DND-41 (cell line): Measurements from ENCODE around the gene ZNF445.
"Not testable (repeated sequence)": the region's sequence is repeated elsewhere in the genome, so short reads cannot be mapped to it uniquely, and the experiment has no call there.

Source experiments
- ATAC-seq: fragments of 200-7000 bp; cut with Tn5 transposase; 3 replicates; pipeline ENCODE4 v1.9.1; 2021; ENCODE audit warnings: low read depth; ENCODE audit not compliant: insufficient read depth
- DNase-seq: peaks from one replicate; pipeline ENCODE4 v3.0.0-alpha.2; 2020
- H2AFZ ChIP-seq: 2 replicates; pipeline ENCODE4 v1.6.0; 2012; ENCODE audit warnings: low read depth, low read length
- H3K27ac ChIP-seq: 2 replicates; pipeline ENCODE4 v1.5.1; 2012; ENCODE audit warnings: low read length, inconsistent platforms
- H3K27me3 ChIP-seq: fragments of 200-600 bp; sonication (generic); 2 replicates; pipeline ENCODE4 v1.6.0; 2012; ENCODE audit warnings: low read length, mild to moderate bottlenecking, inconsistent platforms; ENCODE audit not compliant: insufficient read depth, poor library complexity
- H3K36me3 ChIP-seq: 2 replicates; pipeline ENCODE4 v1.5.1; 2012; ENCODE audit warnings: low read length, inconsistent platforms; ENCODE audit not compliant: insufficient read depth
- H3K4me1 ChIP-seq: 2 replicates; pipeline ENCODE4 v1.5.1; 2012; ENCODE audit warnings: mild to moderate bottlenecking, low read length; ENCODE audit not compliant: insufficient read depth
- H3K4me2 ChIP-seq: 2 replicates; pipeline ENCODE4 v1.6.0; 2012; ENCODE audit warnings: mild to moderate bottlenecking, moderate library complexity, low read length, inconsistent platforms; ENCODE audit not compliant: insufficient read depth
- H3K4me3 ChIP-seq, 2 experiments: fragments of 200-600 bp in 1 of 2; shearing (Covaris generic) in 1 of 2; 2 replicates each; pipeline ENCODE4 v1.5.1; 2012 to 2016; ENCODE audit warnings: inconsistent platforms in 2 of 2, low read length in 2 of 2, mild to moderate bottlenecking in 2 of 2, low read depth in 1 of 2, moderate library complexity in 1 of 2
- H3K79me2 ChIP-seq: 2 replicates; pipeline ENCODE4 v1.6.0; 2012; ENCODE audit warnings: low read length, inconsistent platforms; ENCODE audit not compliant: insufficient read depth
- H3K9ac ChIP-seq: 2 replicates; pipeline ENCODE4 v1.6.0; 2012; ENCODE audit warnings: low read depth, mild to moderate bottlenecking, inconsistent platforms, low read length, moderate library complexity
- H3K9me3 ChIP-seq: 2 replicates; pipeline ENCODE4 v1.5.1; 2012; ENCODE audit warnings: low read length, moderate library complexity, mild to moderate bottlenecking, inconsistent platforms; ENCODE audit not compliant: insufficient read depth, severe bottlenecking
- H4K20me1 ChIP-seq: 2 replicates; pipeline ENCODE4 v1.6.0; 2012; ENCODE audit warnings: low read length; ENCODE audit not compliant: insufficient read depth
- CTCF ChIP-seq: IDR thresholded peaks from 2 replicates; pipeline ENCODE4 v1.5.1; 2012; ENCODE audit warnings: borderline replicate concordance, low read length, moderate library complexity, mild to moderate bottlenecking; ENCODE audit not compliant: poor library complexity, severe bottlenecking; ENCODE audit errors: extremely low read depth
- EZH2 ChIP-seq: IDR thresholded peaks from 3 replicates; pipeline ENCODE4 v1.6.1; 2012; ENCODE audit warnings: borderline replicate concordance, low read depth, mild to moderate bottlenecking, moderate library complexity, low read length, inconsistent platforms; ENCODE audit not compliant: severe bottlenecking

The ZNF445 gene

GRCh38 chr3:44464509-44464908 lies 13.0 kb downstream of the ZNF445 start:
- Histone ChIP-seq H3K4me3 (no peak overlapping the region), H3K9ac (no peak overlapping the region), H3K4me1 (no peaks in the 10 kb centered on the region), H3K4me2 (no peak overlapping the region), H3K27me3 (no peaks in the 10 kb centered on the region), H3K27ac (no peak overlapping the region), H4K20me1 (no peaks in the 10 kb centered on the region; the same call in 1 of the 2 replicates), H2AFZ (no peak overlapping the region), H3K9me3 (peaks cover 22% of the 10 kb centered on the region), H3K79me2 (peaks cover 65% of the 10 kb centered on the region), H3K36me3 (peaks cover 78% of the 10 kb centered on the region)
- DNase-seq (no peak), ATAC-seq (no peak)
- TF ChIP-seq CTCF = no peak
- TF ChIP-seq EZH2 = no peak

GRCh38 chr3:44460050-44460449 lies 17.4 kb downstream of the ZNF445 start:
- not testable (repeated sequence) for H3K27me3 ChIP-seq, DNase-seq, H3K4me1 ChIP-seq, H3K4me3 ChIP-seq, ATAC-seq, H3K4me2 ChIP-seq, H4K20me1 ChIP-seq, H2AFZ ChIP-seq, H3K27ac ChIP-seq, H3K9ac ChIP-seq
- Histone ChIP-seq H3K9me3 (peaks cover 22% of the 10 kb centered on the region), H3K36me3 (peaks cover 94% of the 10 kb centered on the region), H3K79me2 (peaks cover 49% of the 10 kb centered on the region)

- H3K9ac ChIP-seq = no peak overlapping the region
- H3K79me2 ChIP-seq = peaks cover 21% of the 10 kb centered on the region
- H3K4me1 ChIP-seq = no peaks in the 10 kb centered on the region
- peaks cover 88% of the 10 kb centered on the region for H3K36me3 ChIP-seq
- TF ChIP-seq EZH2 (no peak), CTCF (no peak)
- DNase-seq = no peak
- no peak overlapping the region for H3K27ac ChIP-seq
- no peaks in the 10 kb centered on the region for H3K9me3 ChIP-seq
- ATAC-seq = no peak
- H4K20me1 ChIP-seq = no peaks in the 10 kb centered on the region
- no peaks in the 10 kb centered on the region for H3K27me3 ChIP-seq
- no peak overlapping the region for H3K4me2 ChIP-seq
- no peak overlapping the region for H3K4me3 ChIP-seq
- H2AFZ ChIP-seq = no peak overlapping the region
Observed at GRCh38 chr3:44455318-44455717, 22.2 kb downstream of the ZNF445 start.

- Histone ChIP-seq H3K9ac (no peak overlapping the region), H2AFZ (no peak overlapping the region), H3K4me1 (no peaks in the 10 kb centered on the region), H3K27ac (no peak overlapping the region), H3K9me3 (no peaks in the 10 kb centered on the region), H3K4me3 (no peak overlapping the region), H3K79me2 (peaks cover 17% of the 10 kb centered on the region), H4K20me1 (no peaks in the 10 kb centered on the region), H3K4me2 (no peak overlapping the region), H3K36me3 (peaks cover 89% of the 10 kb centered on the region), H3K27me3 (no peaks in the 10 kb centered on the region)
- no peak for ATAC-seq
- no peak for DNase-seq
- TF ChIP-seq CTCF = no peak
- TF ChIP-seq EZH2 = no peak
Observed at GRCh38 chr3:44454258-44454657, 23.2 kb downstream of the ZNF445 start.
